ENCODE measurements around the gene NPSR1. TPM values are rescaled to one million over a fixed set of nuclear protein-coding genes. Genes with fewer than 3 reads are reported as not detected.

The NPSR1 gene
- total RNA-seq, 1 experiment from 2014 or later = not detected

GRCh38 chr7:34837801-34838201, 179.8 kb downstream of the NPSR1 start:
- TF ChIP-seq CTCF (IDR thresholded peaks at IDR 0.05; ENCODE audit: unreplicated experiment) = no peak
- no peak for DNase-seq
- CTCF ChIA-PET = interaction anchor here (0.6 to 1.5 kb wide), 4 partner anchors 8 to 82 kb away, joined by 3 to 12 read pairs (median 4); no protein-coding TSS in a partner anchor
- BruUV-seq (replicated peaks) = no TSS peak
- H3K36me3 Mint-ChIP-seq (ENCODE audit: insufficient read depth, unreplicated experiment) = no peaks in the 10 kb centered on the region
- peaks cover 31% of the 10 kb centered on the region for H3K4me1 Mint-ChIP-seq (ENCODE audit: low read depth, unreplicated experiment)
- H3K4me3 Mint-ChIP-seq (ENCODE audit: low read depth, unreplicated experiment) = no peak overlapping the region
- intact Hi-C loops (cut with micrococcal nuclease; ENCODE audit: unreplicated experiment) = no loop called here
- H3K27ac Mint-ChIP-seq (ENCODE audit: unreplicated experiment) = no peak overlapping the region
- H3K27me3 Mint-ChIP-seq (ENCODE audit: unreplicated experiment) = no peaks in the 10 kb centered on the region
- peaks cover 2% of the 10 kb centered on the region for H3K9me3 Mint-ChIP-seq (ENCODE audit: low read depth, unreplicated experiment)

- intact Hi-C loops (cut with micrococcal nuclease; ENCODE audit: unreplicated experiment) = no loop called here
- Mint-ChIP-seq H3K4me1 (ENCODE audit: low read depth, unreplicated experiment) (peaks cover 31% of the 10 kb centered on the region), H3K27me3 (ENCODE audit: unreplicated experiment) (no peaks in the 10 kb centered on the region), H3K36me3 (ENCODE audit: insufficient read depth, unreplicated experiment) (no peaks in the 10 kb centered on the region), H3K4me3 (ENCODE audit: low read depth, unreplicated experiment) (no peak overlapping the region), H3K9me3 (ENCODE audit: low read depth, unreplicated experiment) (peaks cover 2% of the 10 kb centered on the region), H3K27ac (ENCODE audit: unreplicated experiment) (no peak overlapping the region)
- CTCF ChIA-PET = interaction anchor here (0.6 kb wide), 1 partner anchor 83 kb away, joined by 4 read pairs; no protein-coding TSS in a partner anchor
- no peak for DNase-seq
- no peak for TF ChIP-seq CTCF (IDR thresholded peaks at IDR 0.05; ENCODE audit: unreplicated experiment)
- no TSS peak for BruUV-seq (replicated peaks)
Observed at GRCh38 chr7:34838329-34838728, 180.3 kb downstream of the NPSR1 start.

- CTCF ChIA-PET = interaction anchor here (0.6 to 1.5 kb wide), 2 partner anchors 16 to 196 kb away, joined by 3 to 7 read pairs; no protein-coding TSS in a partner anchor
- Mint-ChIP-seq H3K4me3 (ENCODE audit: low read depth, unreplicated experiment) (no peak overlapping the region), H3K27ac (ENCODE audit: unreplicated experiment) (no peak overlapping the region), H3K36me3 (ENCODE audit: insufficient read depth, unreplicated experiment) (no peaks in the 10 kb centered on the region), H3K9me3 (ENCODE audit: low read depth, unreplicated experiment) (peaks cover 2% of the 10 kb centered on the region), H3K27me3 (ENCODE audit: unreplicated experiment) (no peaks in the 10 kb centered on the region), H3K4me1 (ENCODE audit: low read depth, unreplicated experiment) (peaks cover 39% of the 10 kb centered on the region)
- no peak for TF ChIP-seq CTCF (IDR thresholded peaks at IDR 0.05; ENCODE audit: unreplicated experiment)
- BruUV-seq (replicated peaks) = no TSS peak
- DNase-seq = peak; percentile 18
- intact Hi-C loops (cut with micrococcal nuclease; ENCODE audit: unreplicated experiment) = no loop called here
Observed at GRCh38 chr7:34839645-34840044, 181.6 kb downstream of the NPSR1 start.

GRCh38 chr7:34840176-34840785, 182.3 kb downstream of the NPSR1 start:
- Mint-ChIP-seq H3K4me3 (ENCODE audit: low read depth, unreplicated experiment) (no peak overlapping the region), H3K9me3 (ENCODE audit: low read depth, unreplicated experiment) (peaks cover 2% of the 10 kb centered on the region), H3K27me3 (ENCODE audit: unreplicated experiment) (no peaks in the 10 kb centered on the region), H3K4me1 (ENCODE audit: low read depth, unreplicated experiment) (peaks cover 44% of the 10 kb centered on the region), H3K27ac (ENCODE audit: unreplicated experiment) (peak overlapping the region; percentile 40), H3K36me3 (ENCODE audit: insufficient read depth, unreplicated experiment) (no peaks in the 10 kb centered on the region)
- CTCF ChIA-PET = interaction anchor here (0.6 to 1.5 kb wide), 2 partner anchors 17 to 195 kb away, joined by 3 to 7 read pairs; no protein-coding TSS in a partner anchor
- intact Hi-C loops (cut with micrococcal nuclease; ENCODE audit: unreplicated experiment) = no loop called here
- BruUV-seq (replicated peaks) = no TSS peak
- peak; percentile 34 for DNase-seq
- no peak for TF ChIP-seq CTCF (IDR thresholded peaks at IDR 0.05; ENCODE audit: unreplicated experiment)

Measured in Calu3 (cell line).